Stomach (tissue), 9 donors: ENCODE measurements around the gene ALG1. TPM values are rescaled to one million over a fixed set of nuclear protein-coding genes. Genes with fewer than 3 reads are reported as not detected.

Experiments used
- DNase-seq, 2 donors: peaks; one replicate each; pipeline versions ENCODE4 v3.0.0 to v3.0.0-alpha.2; 2013 to 2019
- H3K27ac ChIP-seq, 5 donors: fragments of 200-600 bp in 4 of 5; sonication (generic) in 4 of 5; one replicate each; pipeline ENCODE4 v1.5.1; 2013 to 2019; ENCODE audit warnings: mild to moderate bottlenecking in 1 of 5, moderate library complexity in 1 of 5
- H3K27me3 ChIP-seq, 3 donors: fragments of 200-600 bp; sonication (generic); one replicate each; pipeline ENCODE4 v1.5.1; 2017 to 2019; ENCODE audit warnings: mixed run types in 1 of 3
- H3K36me3 ChIP-seq, 4 donors: fragments of 200-600 bp; sonication (generic); 1 replicate in 3 of 4; 2 replicates in 1 of 4; pipeline ENCODE4 v1.5.1; 2016 to 2019
- H3K4me1 ChIP-seq, 4 donors: fragments of 200-600 bp; sonication (generic); one replicate each; pipeline ENCODE4 v1.5.1; 2016 to 2019
- H3K4me3 ChIP-seq, 4 donors: fragments of 200-600 bp; sonication (generic) in 3 of 4; one replicate each; pipeline ENCODE4 v1.5.1; 2016 to 2019; ENCODE audit warnings: mild to moderate bottlenecking in 1 of 4
- H3K9me3 ChIP-seq, 4 donors: fragments of 200-600 bp; sonication (generic); one replicate each; pipeline ENCODE4 v1.5.1; 2016 to 2019
- EP300 ChIP-seq: sonication (generic); formaldehyde crosslinking; IDR thresholded peaks from one replicate; pipeline ENCODE4 v1.6.1; 2017; ENCODE audit warnings: antibody characterized with exemption
- POLR2A ChIP-seq, 4 donors: fragments of 450-650 bp; IDR thresholded peaks; one replicate each; pipeline ENCODE4 v1.6.1; 2016; ENCODE audit warnings: antibody characterized with exemption in 4 of 4, control low read depth in 2 of 4, mild to moderate bottlenecking in 1 of 4, moderate library complexity in 1 of 4
- POLR2AphosphoS5 ChIP-seq, 3 donors: sonication (generic); formaldehyde crosslinking; IDR thresholded peaks; one replicate each; pipeline ENCODE4 v1.6.1; 2016; ENCODE audit warnings: antibody characterized with exemption in 3 of 3
- WGBS, 5 donors: extraction: QIAGEN DNeasy Blood & Tissue Kit in 3 of 5; methylation state at CpG; one replicate each; pipeline versions ENCODE4 v1.1.5 to v1.1.7; 2013 to 2018; 5-methylcytosine and 5-hydroxymethylcytosine counted together
- intact Hi-C: fragments of 100-400 bp; cut with DNase I; formaldehyde crosslinking; loops from one replicate; pipeline ENCODE4 v1.15.1; 2023; ENCODE audit warnings: low total_unique reads
- polyA plus RNA-seq, 3 donors: library from polyadenylated mRNA; stranded (reverse); fragments of 200-250 nt; gene quantifications; one replicate each; pipeline ENCODE4 v1.2.3, GENCODE V29; 2013
- total RNA-seq, 5 donors: library from RNA; depleted of rRNA; stranded (reverse); fragments of >200 nt; gene quantifications; one replicate each; pipeline versions ENCODE4 v1.1.0 to v1.2.3, GENCODE V29; 2014 to 2016
- TF ChIP-seq, protein P1 (sequence below), 7 experiments: fragments of 450-650 bp in 4 of 7; fragments of 200-600 bp in 3 of 7; sonication (generic) in 3 of 7; IDR thresholded peaks; one replicate each; pipeline ENCODE4 v1.5.1; 2016 to 2019; ENCODE audit warnings: antibody characterized with exemption in 7 of 7, control low read depth in 2 of 7, mild to moderate bottlenecking in 1 of 7
- donor health status: healthy with polysubstance abuse.
- donor health status: Bipolar disorder and iron deficiency.
- donor health status: healthy.

Gene ALG1
- total and polyA plus RNA-seq, 8 donors: 4.5 to 53.9 (median 17.6) TPM

DNA sequence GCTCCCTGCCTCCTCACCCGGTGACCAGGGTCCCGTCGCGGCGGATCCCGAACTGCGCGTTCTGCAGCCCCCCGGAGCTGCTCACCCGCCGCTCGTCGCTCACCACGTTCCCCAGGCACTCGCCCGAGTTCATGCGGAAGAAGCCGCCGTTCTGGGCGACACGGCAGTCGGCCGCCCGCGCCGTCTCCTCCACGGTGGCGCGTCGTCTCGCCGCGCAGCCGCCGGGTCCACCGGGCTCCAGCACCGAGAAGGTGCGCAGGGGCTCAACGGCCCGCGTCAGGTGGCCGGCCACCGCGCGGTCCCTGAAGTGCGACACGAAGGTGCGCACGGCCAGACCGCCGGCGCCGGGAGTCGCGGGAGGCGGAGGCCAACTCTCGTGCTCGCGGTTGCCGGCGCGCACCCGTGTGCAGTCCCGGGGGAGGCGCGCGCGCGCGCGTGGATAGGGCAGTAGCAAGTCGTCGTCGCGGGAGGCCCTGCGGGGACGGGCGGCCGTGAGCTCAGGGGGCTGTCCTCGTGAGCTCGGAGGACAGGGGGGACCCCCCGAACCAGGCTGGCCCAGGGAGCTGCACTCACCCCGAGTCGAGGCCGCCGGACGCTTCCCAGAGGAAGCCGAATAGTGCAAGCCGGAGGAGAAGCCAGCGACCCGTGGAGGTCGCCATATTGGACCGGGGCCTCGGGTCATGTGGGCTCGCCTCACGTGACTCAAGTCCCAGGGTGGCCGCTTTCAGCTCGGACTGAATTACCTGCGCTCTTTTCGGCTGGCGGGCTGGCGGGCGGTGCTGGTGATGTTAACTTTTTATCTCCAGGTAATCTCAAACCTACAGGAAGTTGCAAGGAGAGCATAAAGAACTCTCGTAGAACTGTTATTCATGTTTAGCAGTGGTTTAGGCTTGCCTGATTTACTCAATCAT is 38.1 kb upstream of the ALG1 start, which contains the start of gene NAGPA:
Gene NAGPA, minus strand, starts transcription at position 680 of the 911 bp plus-strand sequence. Its CDS starts 21 bp downstream, at position 659.
- TF ChIP-seq POLR2A (IDR thresholded peaks at IDR 0.05): no peak
- no peak for TF ChIP-seq EP300
- peak; percentile 68 to 79 (median 73) for TF ChIP-seq POLR2AphosphoS5 (IDR thresholded peaks at IDR 0.05)
- TF ChIP-seq, protein P1, sequence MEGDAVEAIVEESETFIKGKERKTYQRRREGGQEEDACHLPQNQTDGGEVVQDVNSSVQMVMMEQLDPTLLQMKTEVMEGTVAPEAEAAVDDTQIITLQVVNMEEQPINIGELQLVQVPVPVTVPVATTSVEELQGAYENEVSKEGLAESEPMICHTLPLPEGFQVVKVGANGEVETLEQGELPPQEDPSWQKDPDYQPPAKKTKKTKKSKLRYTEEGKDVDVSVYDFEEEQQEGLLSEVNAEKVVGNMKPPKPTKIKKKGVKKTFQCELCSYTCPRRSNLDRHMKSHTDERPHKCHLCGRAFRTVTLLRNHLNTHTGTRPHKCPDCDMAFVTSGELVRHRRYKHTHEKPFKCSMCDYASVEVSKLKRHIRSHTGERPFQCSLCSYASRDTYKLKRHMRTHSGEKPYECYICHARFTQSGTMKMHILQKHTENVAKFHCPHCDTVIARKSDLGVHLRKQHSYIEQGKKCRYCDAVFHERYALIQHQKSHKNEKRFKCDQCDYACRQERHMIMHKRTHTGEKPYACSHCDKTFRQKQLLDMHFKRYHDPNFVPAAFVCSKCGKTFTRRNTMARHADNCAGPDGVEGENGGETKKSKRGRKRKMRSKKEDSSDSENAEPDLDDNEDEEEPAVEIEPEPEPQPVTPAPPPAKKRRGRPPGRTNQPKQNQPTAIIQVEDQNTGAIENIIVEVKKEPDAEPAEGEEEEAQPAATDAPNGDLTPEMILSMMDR (IDR thresholded peaks at IDR 0.05): no peak
- Histone ChIP-seq H3K27me3 (no peaks in the 10 kb centered on the region), H3K4me1 (peaks cover 25 to 50% (median 46%) of the 10 kb centered on the region in 4 donors), H3K4me3 (peak within 1 kb of the TSS; percentile 66 to 98 (median 90)), H3K36me3 (peaks cover 1 to 34% (median 26%) of the 10 kb centered on the region in 4 donors), H3K27ac (peak within 1 kb of the TSS; percentile 81 to 88 (median 84)), H3K9me3 (no peaks in the 10 kb centered on the region)
- DNase-seq: peak; percentile 93 to 96
- intact Hi-C loops: no loop called here
- WGBS, 5 donors: 0 to 2% (median 0%) methylated on average over 7 to 104 of the region's 104 CpGs

DNA sequence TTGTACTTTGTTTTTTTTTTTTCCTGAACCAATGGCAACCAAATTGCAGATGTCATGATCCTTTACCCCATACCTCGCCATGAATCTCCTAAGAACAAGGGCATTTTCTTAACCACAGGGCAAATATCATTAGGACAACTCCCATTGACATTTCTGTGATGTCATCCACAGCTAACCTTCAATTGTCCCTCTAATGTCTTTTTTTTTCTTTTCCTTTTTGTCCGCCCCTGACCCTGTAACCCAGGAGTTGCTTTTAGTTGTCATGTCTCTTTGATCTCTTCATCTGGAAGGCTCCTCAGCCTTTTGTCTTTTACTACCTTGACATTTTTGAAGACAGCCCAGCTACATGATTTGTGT is 37.5 kb upstream of the ALG1 start:
- WGBS, 5 donors: 5 to 14% (median 11%) methylated on average over 2 of the region's 2 CpGs
- TF ChIP-seq EP300 (no peak), POLR2A (IDR thresholded peaks at IDR 0.05) (no peak), POLR2AphosphoS5 (IDR thresholded peaks at IDR 0.05) (no peak)
- TF ChIP-seq, protein P1 (IDR thresholded peaks at IDR 0.05): no peak
- H3K27ac ChIP-seq: peak overlapping the region in 4 of 5 donors; percentile 81 to 88 (median 83)
- intact Hi-C loops: no loop called here
- H3K27me3 ChIP-seq: no peaks in the 10 kb centered on the region
- H3K4me3 ChIP-seq: peak overlapping the region; percentile 66 to 98 (median 90)
- no peak for DNase-seq
- H3K9me3 ChIP-seq: no peaks in the 10 kb centered on the region
- peaks cover 0 to 28% (median 20%) of the 10 kb centered on the region in 4 donors for H3K36me3 ChIP-seq
- H3K4me1 ChIP-seq: peaks cover 25 to 50% (median 46%) of the 10 kb centered on the region in 4 donors

DNA sequence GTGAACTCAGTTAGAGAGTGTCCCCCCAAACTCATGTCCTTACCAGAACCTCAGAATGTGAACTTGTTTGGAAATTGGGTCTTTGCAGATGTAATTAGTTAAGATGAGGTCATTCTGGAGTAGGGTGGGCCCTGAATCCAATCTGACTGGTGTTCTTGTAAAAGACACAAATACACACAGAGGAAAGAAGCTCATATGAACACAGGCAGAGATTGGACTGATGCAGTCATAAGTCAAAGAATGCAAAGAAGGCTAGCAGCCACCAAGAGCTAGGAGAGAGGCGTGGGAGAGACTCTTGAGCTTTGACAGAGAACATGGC is 35.8 kb upstream of the ALG1 start:
- Histone ChIP-seq H3K27me3 (no peaks in the 10 kb centered on the region), H3K27ac (peak overlapping the region; percentile 34 to 88 (median 41)), H3K9me3 (no peaks in the 10 kb centered on the region), H3K4me3 (no peak overlapping the region), H3K36me3 (peaks cover 0 to 11% (median 6%) of the 10 kb centered on the region in 4 donors), H3K4me1 (peaks cover 25 to 50% (median 46%) of the 10 kb centered on the region in 4 donors)
- intact Hi-C loops: no loop called here
- 44 to 61% (median 56%) methylated on average over 1 of the region's 1 CpG for WGBS, 5 donors
- no peak for DNase-seq
- TF ChIP-seq EP300 (no peak), POLR2A (IDR thresholded peaks at IDR 0.05) (no peak), POLR2AphosphoS5 (IDR thresholded peaks at IDR 0.05) (no peak)
- TF ChIP-seq, protein P1 (IDR thresholded peaks at IDR 0.05): no peak

DNA sequence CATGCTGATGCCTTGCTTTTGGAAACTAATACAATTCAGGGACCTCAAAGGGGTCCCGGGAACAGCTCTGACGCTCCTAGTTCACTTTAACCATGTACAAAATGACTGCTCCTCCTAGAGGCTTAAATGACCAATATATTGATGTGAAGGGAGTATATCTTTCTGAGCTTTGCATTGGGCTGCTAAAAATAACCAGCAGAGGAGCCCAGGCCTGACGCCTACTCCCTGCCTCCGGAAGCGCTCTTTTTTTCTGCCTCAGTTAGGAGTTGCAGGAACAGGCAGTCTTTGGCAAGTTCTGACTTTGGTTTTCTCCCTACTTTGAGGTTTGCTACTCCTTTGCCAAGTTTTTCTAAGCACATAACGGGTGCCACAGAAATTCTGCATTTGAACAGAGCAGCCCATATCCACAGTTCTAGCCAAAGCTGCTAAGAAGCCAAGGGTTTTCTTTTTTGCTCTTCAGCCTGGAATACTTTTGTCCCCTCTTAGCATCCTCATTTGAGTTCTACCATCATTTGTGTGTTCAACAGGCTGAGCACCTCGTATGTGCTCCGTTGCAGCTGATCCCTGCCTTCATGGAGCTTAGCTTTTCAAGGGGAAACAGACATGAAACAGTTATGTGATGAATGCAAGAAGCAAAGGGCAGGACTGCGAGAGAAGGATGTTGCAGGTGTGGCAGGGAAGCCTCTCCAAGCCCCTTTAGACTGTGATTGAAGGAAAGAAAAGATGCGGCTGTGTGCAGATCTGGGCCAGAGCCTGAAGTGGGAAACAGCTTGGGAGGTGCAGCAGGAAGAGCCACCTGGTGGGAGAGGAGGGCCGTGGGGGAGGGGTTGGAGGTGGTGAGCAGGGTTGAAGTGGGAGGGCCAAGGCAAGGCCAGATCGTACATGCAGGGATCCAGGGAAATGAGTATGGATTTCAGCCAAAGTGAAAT is 35.2 kb upstream of the ALG1 start:
- Histone ChIP-seq H3K36me3 (peaks cover 0 to 5% (median 2%) of the 10 kb centered on the region in 4 donors), H3K4me3 (no peak overlapping the region), H3K27ac (peak overlapping the region; percentile 22 to 88 (median 41)), H3K27me3 (no peaks in the 10 kb centered on the region), H3K9me3 (no peaks in the 10 kb centered on the region), H3K4me1 (peaks cover 25 to 50% (median 46%) of the 10 kb centered on the region in 4 donors)
- intact Hi-C loops: no loop called here
- DNase-seq: no peak
- 31 to 48% (median 37%) methylated on average over 12 of the region's 12 CpGs for WGBS, 5 donors
- TF ChIP-seq POLR2AphosphoS5 (IDR thresholded peaks at IDR 0.05): no peak
- no peak for TF ChIP-seq EP300
- no peak for TF ChIP-seq POLR2A (IDR thresholded peaks at IDR 0.05)
- TF ChIP-seq, protein P1 (IDR thresholded peaks at IDR 0.05): no peak
